ENCODE measurements around the gene GLP2R. TPM values are rescaled to one million over a fixed set of nuclear protein-coding genes. Genes with fewer than 3 reads are reported as not detected.

The GLP2R gene
- total RNA-seq, 1 donor from 2014 or later, result not detected

- DNase-seq, result no peak
- ChIA-PET POLR2A (no interaction called here), CTCF (interaction anchor here (1.5 kb wide), 1 partner anchor 16 kb away, joined by 4 read pairs; no protein-coding TSS in a partner anchor)
- ATAC-seq (ENCODE audit: low read depth), result no peak
- Mint-ChIP-seq H3K4me3 (no peak overlapping the region), H3K36me3 (ENCODE audit: low read depth) (peaks cover 19% of the 10 kb centered on the region), H3K27ac (no peak overlapping the region), H3K4me1 (no peaks in the 10 kb centered on the region), H3K27me3 (no peaks in the 10 kb centered on the region), H3K9me3 (no peaks in the 10 kb centered on the region)
- intact Hi-C loops (cut with micrococcal nuclease), result no loop called here
- TF ChIP-seq, protein P1, sequence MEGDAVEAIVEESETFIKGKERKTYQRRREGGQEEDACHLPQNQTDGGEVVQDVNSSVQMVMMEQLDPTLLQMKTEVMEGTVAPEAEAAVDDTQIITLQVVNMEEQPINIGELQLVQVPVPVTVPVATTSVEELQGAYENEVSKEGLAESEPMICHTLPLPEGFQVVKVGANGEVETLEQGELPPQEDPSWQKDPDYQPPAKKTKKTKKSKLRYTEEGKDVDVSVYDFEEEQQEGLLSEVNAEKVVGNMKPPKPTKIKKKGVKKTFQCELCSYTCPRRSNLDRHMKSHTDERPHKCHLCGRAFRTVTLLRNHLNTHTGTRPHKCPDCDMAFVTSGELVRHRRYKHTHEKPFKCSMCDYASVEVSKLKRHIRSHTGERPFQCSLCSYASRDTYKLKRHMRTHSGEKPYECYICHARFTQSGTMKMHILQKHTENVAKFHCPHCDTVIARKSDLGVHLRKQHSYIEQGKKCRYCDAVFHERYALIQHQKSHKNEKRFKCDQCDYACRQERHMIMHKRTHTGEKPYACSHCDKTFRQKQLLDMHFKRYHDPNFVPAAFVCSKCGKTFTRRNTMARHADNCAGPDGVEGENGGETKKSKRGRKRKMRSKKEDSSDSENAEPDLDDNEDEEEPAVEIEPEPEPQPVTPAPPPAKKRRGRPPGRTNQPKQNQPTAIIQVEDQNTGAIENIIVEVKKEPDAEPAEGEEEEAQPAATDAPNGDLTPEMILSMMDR (IDR thresholded peaks at IDR 0.05), result no peak
These were observed 115.1 kb downstream of the GLP2R start for GRCh38 chr17:9940841-9941240.

DNA sequence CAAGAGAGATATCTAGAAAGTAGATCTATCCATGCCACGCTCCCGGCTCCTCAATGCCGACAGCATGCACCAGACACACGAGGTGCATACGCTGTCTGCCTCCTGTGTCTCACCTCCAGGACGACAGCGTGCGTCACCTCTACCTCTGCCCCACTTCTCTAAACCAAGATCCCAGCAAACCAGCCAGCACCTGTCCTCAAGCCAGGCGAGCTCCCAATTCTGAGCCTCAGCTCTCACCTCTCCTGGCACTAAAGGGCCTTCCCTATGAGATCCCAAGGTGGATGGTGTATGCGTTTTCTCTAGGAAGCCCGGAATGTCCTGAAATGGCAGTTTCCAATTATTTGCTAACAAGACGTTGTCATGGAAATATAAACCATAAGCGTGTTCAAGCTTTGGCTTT, 115.6 kb downstream of the GLP2R start:
- ChIA-PET CTCF (interaction anchor here (1.5 kb wide), 1 partner anchor 17 kb away, joined by 4 read pairs; no protein-coding TSS in a partner anchor), POLR2A (no interaction called here)
- Mint-ChIP-seq H3K27ac (no peak overlapping the region), H3K27me3 (no peaks in the 10 kb centered on the region), H3K36me3 (ENCODE audit: low read depth) (peaks cover 19% of the 10 kb centered on the region), H3K4me3 (no peak overlapping the region), H3K4me1 (no peaks in the 10 kb centered on the region), H3K9me3 (no peaks in the 10 kb centered on the region)
- ATAC-seq (ENCODE audit: low read depth) (no peak), DNase-seq (no peak)
- intact Hi-C loops (cut with micrococcal nuclease), result no loop called here
- TF ChIP-seq, protein P1 (IDR thresholded peaks at IDR 0.05), result no peak

Other genes starting within 250 kb of the GLP2R start
- not detected in 2 replicates for gene CFAP52, start 249.3 kb upstream of the GLP2R start, total RNA-seq
- 0.12 and 0.29 TPM in 2 replicates for gene USP43, start 180.4 kb upstream of the GLP2R start, total RNA-seq
- not detected in 2 replicates for gene DHRS7C, start 34.3 kb upstream of the GLP2R start, total RNA-seq
- gene GSG1L2, start 3.8 kb upstream of the GLP2R start, total RNA-seq, result not detected in 2 replicates
- gene RCVRN, start 79.3 kb downstream of the GLP2R start, total RNA-seq, result 0.38 and 0.51 TPM in 2 replicates

Measured in activated B cell treated with CpG ODN at 0.5 μM for 24 hours (primary cell).